D341Med (cell line): Measurements from ENCODE around the gene CYP4A11.
"Not testable (repeated sequence)": the region's sequence is repeated elsewhere in the genome, so short reads cannot be mapped to it uniquely, and the experiment has no call there.

Experiments
- DNase-seq: peaks from one replicate; pipeline ENCODE4 v3.0.0; 2012; ENCODE audit warnings: low spot score

Gene CYP4A11

GRCh38 chr1:46927249-46927835 is 13.9 kb downstream of the CYP4A11 start:
- no peak for DNase-seq

GRCh38 chr1:46910790-46911189 is 30.5 kb downstream of the CYP4A11 start:
- no peak for DNase-seq

GRCh38 chr1:46903481-46903880 is 37.8 kb downstream of the CYP4A11 start:
- DNase-seq, result no peak

GRCh38 chr1:46900401-46900800 is 40.9 kb downstream of the CYP4A11 start:
- DNase-seq, result no peak

- DNase-seq, result not testable (repeated sequence)
Observed at GRCh38 chr1:46881656-46882055, 59.6 kb downstream of the CYP4A11 start.
